Panc1 (cell line): ENCODE measurements around the gene ZNF428.

Experiments
- POLR2AphosphoS5 ChIP-seq: IDR thresholded peaks from 2 replicates; pipeline ENCODE4 v1.6.1; 2012; ENCODE audit warnings: mild to moderate bottlenecking, low read depth, low read length, moderate library complexity
- REST ChIP-seq, 2 experiments: IDR thresholded peaks; 2 replicates each; pipeline ENCODE4 v1.6.1; 2011 to 2012; ENCODE audit warnings: low read depth in 2 of 2, control low read depth in 1 of 2, low read length in 1 of 2, mild to moderate bottlenecking in 1 of 2, moderate library complexity in 1 of 2; ENCODE audit not compliant: insufficient read depth in 1 of 2
- SIN3A ChIP-seq: IDR thresholded peaks from 2 replicates; pipeline ENCODE4 v1.6.1; 2012; ENCODE audit warnings: low read depth, mild to moderate bottlenecking, low read length, moderate library complexity, borderline replicate concordance; ENCODE audit not compliant: insufficient read depth
- TCF7L2 ChIP-seq: IDR thresholded peaks from 2 replicates; pipeline ENCODE4 v1.6.1; 2011; ENCODE audit warnings: mild to moderate bottlenecking, low read depth, low read length, inconsistent platforms
- TF ChIP-seq, protein P1 (sequence below): fragments of 450-650 bp; IDR thresholded peaks from 2 replicates; pipeline ENCODE4 v1.5.1; 2017; ENCODE audit warnings: mild to moderate bottlenecking

DNA sequence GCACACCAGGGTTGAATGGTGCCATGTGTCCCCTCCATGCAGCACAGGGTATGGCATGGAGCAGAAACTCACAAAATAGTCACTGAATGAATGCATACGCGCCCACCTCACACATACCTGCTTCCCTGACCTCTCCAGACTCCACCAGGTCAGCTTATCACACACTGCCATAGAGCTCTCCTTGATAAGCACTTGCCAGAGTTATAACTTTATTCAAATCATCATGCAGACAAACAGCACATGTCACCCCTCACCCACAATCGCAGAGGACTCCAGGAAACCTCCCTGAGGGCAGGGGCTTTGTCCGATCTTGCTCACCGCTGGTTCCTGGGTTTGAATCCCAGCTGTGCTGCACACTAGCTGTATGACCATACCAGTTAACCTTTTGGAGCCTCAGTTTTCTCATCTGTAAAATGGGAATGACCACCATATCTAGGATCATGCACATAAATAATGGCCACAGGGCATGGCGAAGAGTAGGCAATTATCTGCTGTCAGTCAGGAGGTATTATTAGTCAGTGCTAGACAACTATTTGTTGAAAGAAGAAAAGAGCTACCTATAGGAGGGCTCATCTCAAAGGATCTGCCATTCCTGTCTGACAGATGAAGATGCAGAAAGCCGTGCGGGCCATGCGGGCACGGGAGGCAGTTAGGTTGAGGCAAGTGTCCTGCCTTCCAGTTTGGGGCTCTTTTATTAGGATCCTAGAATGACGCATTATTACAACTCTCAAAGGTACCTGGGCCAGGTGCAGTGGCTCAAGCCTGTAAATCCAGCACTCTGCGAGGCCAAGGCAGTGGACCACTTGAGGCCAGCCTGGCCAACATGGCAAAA lies 58.1 kb downstream of the ZNF428 start:
- no peak for TF ChIP-seq SIN3A
- TF ChIP-seq, protein P1, sequence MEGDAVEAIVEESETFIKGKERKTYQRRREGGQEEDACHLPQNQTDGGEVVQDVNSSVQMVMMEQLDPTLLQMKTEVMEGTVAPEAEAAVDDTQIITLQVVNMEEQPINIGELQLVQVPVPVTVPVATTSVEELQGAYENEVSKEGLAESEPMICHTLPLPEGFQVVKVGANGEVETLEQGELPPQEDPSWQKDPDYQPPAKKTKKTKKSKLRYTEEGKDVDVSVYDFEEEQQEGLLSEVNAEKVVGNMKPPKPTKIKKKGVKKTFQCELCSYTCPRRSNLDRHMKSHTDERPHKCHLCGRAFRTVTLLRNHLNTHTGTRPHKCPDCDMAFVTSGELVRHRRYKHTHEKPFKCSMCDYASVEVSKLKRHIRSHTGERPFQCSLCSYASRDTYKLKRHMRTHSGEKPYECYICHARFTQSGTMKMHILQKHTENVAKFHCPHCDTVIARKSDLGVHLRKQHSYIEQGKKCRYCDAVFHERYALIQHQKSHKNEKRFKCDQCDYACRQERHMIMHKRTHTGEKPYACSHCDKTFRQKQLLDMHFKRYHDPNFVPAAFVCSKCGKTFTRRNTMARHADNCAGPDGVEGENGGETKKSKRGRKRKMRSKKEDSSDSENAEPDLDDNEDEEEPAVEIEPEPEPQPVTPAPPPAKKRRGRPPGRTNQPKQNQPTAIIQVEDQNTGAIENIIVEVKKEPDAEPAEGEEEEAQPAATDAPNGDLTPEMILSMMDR = no peak
- TF ChIP-seq POLR2AphosphoS5 = no peak
- TF ChIP-seq TCF7L2 = no peak
- TF ChIP-seq REST (IDR thresholded peaks at IDR 0.05; ENCODE audit: insufficient read depth in 1 of 2, low read depth in 2 of 2, low read length in 1 of 2) = no peak
